Muscle layer of colon (tissue), 2 donors: Measurements from ENCODE around the gene ROBO1.

Source experiments
- H3K27ac ChIP-seq: one replicate; pipeline ENCODE4 v1.7.0; 2013; ENCODE audit warnings: low read depth, mild to moderate bottlenecking, low read length, moderate library complexity
- H3K27me3 ChIP-seq, 2 donors: one replicate each; pipeline ENCODE4 v1.7.0; 2013; ENCODE audit warnings: low read length in 2 of 2, mild to moderate bottlenecking in 2 of 2; ENCODE audit not compliant: insufficient read depth in 2 of 2, control insufficient read depth in 1 of 2
- H3K36me3 ChIP-seq: one replicate; pipeline ENCODE4 v1.7.0; 2013; ENCODE audit warnings: mild to moderate bottlenecking, low read length; ENCODE audit not compliant: insufficient read depth
- H3K4me1 ChIP-seq: one replicate; pipeline ENCODE4 v1.7.0; 2013; ENCODE audit warnings: mild to moderate bottlenecking, low read length; ENCODE audit not compliant: insufficient read depth
- H3K4me3 ChIP-seq, 2 donors: one replicate each; pipeline ENCODE4 v1.7.0; 2013; ENCODE audit warnings: low read length in 2 of 2, low read depth in 1 of 2, mild to moderate bottlenecking in 1 of 2, moderate library complexity in 1 of 2
- H3K9ac ChIP-seq: one replicate; pipeline ENCODE4 v1.7.0; 2013; ENCODE audit warnings: low read length
- H3K9me3 ChIP-seq: one replicate; pipeline ENCODE4 v1.7.0; 2013; ENCODE audit warnings: mild to moderate bottlenecking, low read length
- donor health status: abdominal sarcoma.
- donor health status: Adenocarcinoma of cecum.

ROBO1 gene

DNA sequence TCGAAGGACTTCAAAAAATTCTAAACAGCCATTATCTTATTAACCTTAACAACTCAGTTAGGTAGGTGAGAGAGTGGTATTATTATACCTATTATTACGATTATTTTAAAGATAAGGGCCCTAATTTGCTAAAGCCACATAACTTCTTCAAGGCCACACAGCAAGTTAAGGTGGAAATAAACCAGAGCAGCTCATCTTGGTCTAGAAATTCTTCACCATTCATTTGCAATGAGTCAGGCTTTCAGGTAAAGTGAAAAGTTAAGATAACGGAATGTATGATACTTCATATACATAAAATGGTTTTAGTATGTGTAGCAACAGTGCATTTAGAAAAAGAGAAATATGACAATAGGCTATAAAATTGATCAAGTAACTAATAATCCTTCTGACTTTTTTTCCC is 920.2 kb downstream of the ROBO1 start:
- no peak overlapping the region for H3K9ac ChIP-seq
- no peak overlapping the region for H3K4me3 ChIP-seq
- H3K27me3 ChIP-seq = no peaks in the 10 kb centered on the region
- no peaks in the 10 kb centered on the region for H3K9me3 ChIP-seq
- no peaks in the 10 kb centered on the region for H3K36me3 ChIP-seq
- H3K4me1 ChIP-seq = peaks cover 11% of the 10 kb centered on the region
- H3K27ac ChIP-seq = no peak overlapping the region

DNA sequence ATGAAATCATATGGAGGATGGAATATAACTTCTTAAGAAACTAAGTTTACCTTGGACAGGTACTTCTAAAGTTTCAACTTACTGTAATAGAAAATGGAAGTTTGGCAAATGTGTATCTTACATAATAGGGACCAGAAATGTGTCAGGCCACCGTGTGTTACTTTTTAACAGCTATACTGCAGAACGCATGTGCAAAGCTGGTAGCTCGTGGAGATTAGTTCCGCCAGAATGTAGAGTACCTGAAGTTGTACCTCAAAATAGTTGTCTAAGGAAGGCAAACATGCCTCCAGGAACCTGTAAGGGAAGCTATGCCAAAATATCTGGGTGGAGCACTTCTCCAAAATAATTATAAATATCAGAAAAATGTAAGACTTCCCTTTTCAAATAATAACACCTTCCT is 920.6 kb downstream of the ROBO1 start:
- H3K27me3 ChIP-seq = no peaks in the 10 kb centered on the region
- H3K4me3 ChIP-seq = no peak overlapping the region
- no peaks in the 10 kb centered on the region for H3K36me3 ChIP-seq
- H3K4me1 ChIP-seq = peaks cover 11% of the 10 kb centered on the region
- H3K9ac ChIP-seq = no peak overlapping the region
- H3K9me3 ChIP-seq = no peaks in the 10 kb centered on the region
- H3K27ac ChIP-seq = no peak overlapping the region

DNA sequence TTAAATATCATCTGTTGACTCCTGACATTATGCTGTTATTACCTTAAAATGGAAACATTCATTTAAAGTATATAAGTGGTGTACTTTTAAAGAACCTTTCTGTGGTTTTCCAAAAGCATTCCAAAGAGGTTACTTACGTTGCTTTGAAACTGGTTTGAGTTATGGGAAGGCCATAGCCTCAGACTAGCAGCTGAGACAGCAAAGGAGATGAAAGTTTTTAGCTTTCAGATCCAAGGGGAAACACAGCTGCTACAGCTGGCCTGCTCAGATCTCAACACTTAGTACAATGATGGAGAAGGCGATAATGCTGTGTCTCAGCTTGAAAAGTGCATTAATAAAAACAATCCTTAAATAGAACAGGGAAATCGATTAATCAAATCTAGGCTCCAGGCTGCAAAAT is 921.1 kb downstream of the ROBO1 start:
- Histone ChIP-seq H3K27ac (no peak overlapping the region), H3K4me1 (peaks cover 11% of the 10 kb centered on the region), H3K9me3 (no peaks in the 10 kb centered on the region), H3K9ac (no peak overlapping the region), H3K36me3 (no peaks in the 10 kb centered on the region), H3K27me3 (no peaks in the 10 kb centered on the region), H3K4me3 (no peak overlapping the region)

DNA sequence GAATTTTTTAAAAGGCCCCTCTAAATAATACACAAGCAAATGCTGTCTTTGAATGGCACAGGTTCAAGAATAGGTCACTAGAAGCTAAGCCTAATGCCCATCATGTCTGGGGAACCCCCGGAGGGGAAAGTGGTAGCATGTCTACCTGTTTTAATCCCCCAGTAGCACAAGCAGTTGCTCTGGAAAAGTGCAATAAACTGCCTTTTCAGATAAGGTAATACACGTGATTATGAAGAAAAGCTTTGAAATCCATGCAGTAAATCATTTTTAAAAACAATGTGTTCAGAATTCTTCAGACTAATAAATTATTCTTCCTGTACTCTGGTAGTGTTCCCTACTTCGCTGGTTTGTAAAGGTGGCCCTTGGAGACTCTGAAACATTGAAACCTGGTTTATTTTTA is 922.2 kb downstream of the ROBO1 start:
- no peak overlapping the region for H3K9ac ChIP-seq
- peaks cover 11% of the 10 kb centered on the region for H3K4me1 ChIP-seq
- no peaks in the 10 kb centered on the region for H3K27me3 ChIP-seq
- no peak overlapping the region for H3K4me3 ChIP-seq
- no peaks in the 10 kb centered on the region for H3K9me3 ChIP-seq
- no peak overlapping the region for H3K27ac ChIP-seq
- H3K36me3 ChIP-seq = no peaks in the 10 kb centered on the region

DNA sequence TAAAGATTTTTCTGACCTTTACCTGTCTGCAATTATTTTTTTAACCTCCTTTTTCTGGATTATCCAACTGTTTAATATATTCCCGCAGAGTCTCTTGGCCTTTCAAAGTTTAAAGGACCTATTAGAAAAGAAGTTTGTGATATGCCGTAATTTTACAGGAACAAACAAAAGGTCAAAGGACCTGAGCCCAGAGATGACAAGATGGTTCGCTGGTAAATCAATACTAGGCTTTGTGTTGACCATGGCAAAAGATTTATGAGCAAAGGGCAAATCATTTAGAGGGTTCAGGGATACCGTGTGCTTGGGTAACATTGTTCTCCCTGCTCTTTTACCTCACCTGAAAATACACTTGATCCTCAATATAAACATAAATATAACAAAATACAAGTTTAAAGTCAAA is 923.5 kb downstream of the ROBO1 start:
- peaks cover 11% of the 10 kb centered on the region for H3K4me1 ChIP-seq
- no peak overlapping the region for H3K4me3 ChIP-seq
- no peaks in the 10 kb centered on the region for H3K36me3 ChIP-seq
- no peak overlapping the region for H3K27ac ChIP-seq
- no peaks in the 10 kb centered on the region for H3K9me3 ChIP-seq
- no peaks in the 10 kb centered on the region for H3K27me3 ChIP-seq
- H3K9ac ChIP-seq = no peak overlapping the region

DNA sequence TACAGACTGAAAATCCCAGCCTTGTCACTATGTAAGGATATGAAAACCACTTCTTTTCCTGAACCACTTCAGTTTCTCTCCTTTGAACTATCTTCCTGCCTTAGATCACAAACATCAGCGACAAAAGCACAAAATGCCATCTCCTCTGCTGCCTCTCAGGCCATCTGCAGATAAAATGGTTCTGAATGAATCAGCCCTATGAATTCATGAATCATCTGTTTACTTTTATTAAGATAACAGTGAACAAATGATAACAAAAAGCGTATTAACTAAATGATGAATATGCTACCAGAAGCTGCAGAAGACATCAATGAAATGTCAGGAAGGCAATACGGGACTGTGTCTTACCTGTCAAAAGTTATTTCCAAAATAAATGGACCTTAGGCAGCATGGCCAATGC is 928.1 kb downstream of the ROBO1 start:
- Histone ChIP-seq H3K27ac (no peak overlapping the region), H3K27me3 (no peaks in the 10 kb centered on the region), H3K4me1 (no peaks in the 10 kb centered on the region), H3K9ac (no peak overlapping the region), H3K36me3 (no peaks in the 10 kb centered on the region), H3K9me3 (no peaks in the 10 kb centered on the region), H3K4me3 (no peak overlapping the region)

DNA sequence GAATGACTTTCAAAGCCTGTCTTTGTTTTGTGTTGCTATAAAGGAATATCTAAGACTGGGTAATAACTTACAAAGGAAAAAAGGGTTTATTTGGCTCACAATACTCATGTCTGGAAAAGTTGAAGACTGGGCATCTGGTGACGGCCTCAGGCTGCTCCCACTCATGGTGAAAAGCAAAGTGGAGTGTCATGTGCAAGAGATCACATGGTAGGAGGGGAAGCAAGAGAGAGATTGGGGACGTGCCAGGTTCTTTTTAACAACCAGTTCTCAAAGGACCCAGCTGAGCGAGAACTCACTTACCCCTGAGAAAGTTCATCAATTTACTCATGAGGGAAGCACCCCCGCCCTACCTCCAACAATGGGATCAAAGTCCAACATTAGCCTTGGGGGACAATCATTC is 929.4 kb downstream of the ROBO1 start:
- Histone ChIP-seq H3K27me3 (no peaks in the 10 kb centered on the region), H3K4me3 (no peak overlapping the region), H3K9ac (no peak overlapping the region), H3K9me3 (no peaks in the 10 kb centered on the region), H3K36me3 (no peaks in the 10 kb centered on the region), H3K4me1 (no peaks in the 10 kb centered on the region), H3K27ac (no peak overlapping the region)

DNA sequence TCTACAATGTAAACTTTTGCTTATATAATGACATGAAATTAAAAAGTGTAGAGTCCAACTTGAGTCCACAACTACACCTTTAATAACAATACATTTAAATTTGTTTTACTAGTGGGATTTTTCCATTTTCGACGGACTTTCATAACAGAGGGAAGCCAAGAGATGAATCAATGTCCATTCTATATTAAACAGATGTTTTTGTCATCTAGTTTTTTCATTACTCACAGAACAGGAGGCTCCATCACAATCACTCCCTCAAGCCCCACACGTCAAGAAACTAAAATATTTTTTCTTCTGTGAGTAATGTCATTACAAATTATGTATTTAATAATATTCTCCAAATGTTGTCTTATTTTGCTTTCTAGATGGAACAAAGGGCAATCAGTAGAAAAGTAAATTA is 932.9 kb downstream of the ROBO1 start:
- Histone ChIP-seq H3K9ac (no peak overlapping the region), H3K9me3 (no peaks in the 10 kb centered on the region), H3K4me3 (no peak overlapping the region), H3K4me1 (no peaks in the 10 kb centered on the region), H3K36me3 (no peaks in the 10 kb centered on the region), H3K27ac (no peak overlapping the region), H3K27me3 (no peaks in the 10 kb centered on the region)

DNA sequence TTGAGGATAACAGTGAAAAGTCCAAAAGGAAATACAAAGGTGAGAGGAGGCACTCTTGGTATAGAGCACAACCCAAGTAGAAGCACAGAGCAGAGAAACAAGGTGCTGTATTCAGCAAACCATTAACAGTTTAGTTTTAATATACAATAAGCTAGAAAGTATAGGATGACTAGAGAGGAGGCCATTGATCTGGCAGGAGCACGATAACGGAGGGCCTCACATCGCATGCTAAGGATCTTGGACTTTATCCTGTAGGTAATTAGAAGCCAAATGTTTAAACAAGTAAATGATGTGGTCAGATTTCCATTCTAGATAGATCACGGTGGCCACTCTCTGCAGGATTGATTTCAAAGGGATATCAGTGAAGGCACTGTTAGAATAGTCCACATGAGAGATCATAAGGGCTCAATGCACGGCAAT is 935.0 kb downstream of the ROBO1 start:
- Histone ChIP-seq H3K27ac (no peak overlapping the region), H3K4me1 (no peaks in the 10 kb centered on the region)

DNA sequence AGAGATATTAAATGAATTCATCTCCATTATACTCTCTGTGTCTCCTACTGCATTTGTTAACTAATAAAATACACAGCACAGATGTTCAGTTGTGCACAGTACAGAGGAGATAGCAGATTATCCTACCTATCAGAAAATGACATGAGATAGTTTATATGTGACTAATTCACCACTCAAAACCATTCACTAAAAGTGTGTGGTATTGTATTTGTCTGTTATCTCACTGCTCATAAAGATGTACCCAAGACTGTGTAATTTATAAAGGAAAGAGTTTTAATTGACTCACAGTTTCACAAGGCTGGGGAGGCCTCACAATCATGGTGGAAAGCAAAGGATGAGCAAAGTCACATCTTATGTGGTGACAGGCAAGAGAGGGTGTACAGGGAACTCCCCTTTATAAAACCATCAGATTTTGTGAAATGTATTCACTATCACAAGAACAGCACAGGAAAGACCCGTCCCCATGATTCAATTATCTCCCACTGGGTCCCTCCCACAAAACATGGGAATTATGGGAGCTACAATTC is 936.3 kb downstream of the ROBO1 start:
- no peaks in the 10 kb centered on the region for H3K27me3 ChIP-seq
- no peaks in the 10 kb centered on the region for H3K4me1 ChIP-seq
- no peak overlapping the region for H3K9ac ChIP-seq
- no peaks in the 10 kb centered on the region for H3K36me3 ChIP-seq
- H3K9me3 ChIP-seq = no peaks in the 10 kb centered on the region
- no peak overlapping the region for H3K27ac ChIP-seq
- H3K4me3 ChIP-seq = no peak overlapping the region

More for the DNA sequence above, 935.0 kb downstream of the ROBO1 start:
- no peaks in the 10 kb centered on the region for H3K27me3 ChIP-seq
- H3K9me3 ChIP-seq = no peaks in the 10 kb centered on the region
- H3K36me3 ChIP-seq = no peaks in the 10 kb centered on the region
- no peak overlapping the region for H3K4me3 ChIP-seq
- H3K9ac ChIP-seq = no peak overlapping the region

DNA sequence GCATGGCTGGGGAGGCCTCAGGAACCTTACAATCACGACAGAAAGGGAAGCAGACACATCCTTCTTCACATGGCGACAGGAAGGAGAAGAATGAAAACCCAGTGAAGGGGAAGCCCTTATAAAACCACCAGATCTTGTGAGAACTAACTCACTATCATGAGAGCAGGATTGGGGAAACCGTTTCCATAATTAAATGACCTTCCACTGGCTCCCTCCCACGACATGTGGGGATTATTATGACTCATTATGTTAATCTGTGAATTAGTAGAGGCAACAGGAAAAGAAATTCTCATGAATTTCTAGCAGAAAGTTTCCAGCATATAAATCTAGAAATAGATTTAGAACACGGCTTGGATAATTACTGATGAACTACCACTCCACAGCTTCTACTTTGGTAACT is 937.3 kb downstream of the ROBO1 start:
- Histone ChIP-seq H3K9me3 (no peaks in the 10 kb centered on the region), H3K27me3 (no peaks in the 10 kb centered on the region), H3K4me1 (no peaks in the 10 kb centered on the region), H3K36me3 (no peaks in the 10 kb centered on the region), H3K27ac (no peak overlapping the region), H3K9ac (no peak overlapping the region), H3K4me3 (no peak overlapping the region)

DNA sequence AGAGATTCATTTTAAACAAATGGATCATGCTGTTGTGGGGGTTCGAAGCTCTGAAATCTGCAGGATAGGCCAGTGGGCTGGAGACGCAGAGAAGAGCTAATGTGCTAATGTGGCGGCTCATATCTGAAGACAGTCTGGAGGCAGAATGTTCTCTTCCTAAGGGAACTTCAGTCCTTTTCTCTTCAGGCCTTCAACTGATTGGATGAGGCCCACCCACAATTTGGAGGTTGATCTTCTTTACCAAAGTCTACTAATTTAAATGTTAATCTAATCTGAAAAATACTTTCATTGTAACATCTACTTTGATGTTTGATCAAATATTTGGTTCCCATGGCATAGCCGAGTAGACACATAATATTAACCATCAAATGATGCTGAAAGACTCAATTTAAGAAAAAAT is 940.2 kb downstream of the ROBO1 start:
- Histone ChIP-seq H3K27me3 (no peaks in the 10 kb centered on the region), H3K9ac (no peak overlapping the region), H3K4me1 (no peaks in the 10 kb centered on the region)

More for the DNA sequence above, 940.2 kb downstream of the ROBO1 start:
- Histone ChIP-seq H3K36me3 (no peaks in the 10 kb centered on the region), H3K9me3 (no peaks in the 10 kb centered on the region), H3K4me3 (no peak overlapping the region), H3K27ac (no peak overlapping the region)
